DND-41 (cell line): Measurements from ENCODE around the gene RBM47.

Source experiments
- CTCF ChIP-seq: IDR thresholded peaks from 2 replicates; pipeline ENCODE4 v1.5.1; 2012; ENCODE audit warnings: borderline replicate concordance, low read length, moderate library complexity, mild to moderate bottlenecking; ENCODE audit not compliant: poor library complexity, severe bottlenecking; ENCODE audit errors: extremely low read depth
- EZH2 ChIP-seq: IDR thresholded peaks from 3 replicates; pipeline ENCODE4 v1.6.1; 2012; ENCODE audit warnings: borderline replicate concordance, low read depth, mild to moderate bottlenecking, moderate library complexity, low read length, inconsistent platforms; ENCODE audit not compliant: severe bottlenecking

GRCh38 chr4:40521957-40522356 is 107.7 kb downstream of the RBM47 start:
- TF ChIP-seq CTCF (no peak), EZH2 (no peak)
